Epithelial cell of proximal tubule (primary cell): Measurements from ENCODE around the gene TXNDC2. TPM values are rescaled to one million over a fixed set of nuclear protein-coding genes. Genes with fewer than 3 reads are reported as not detected.
A peak's percentile ranks its signal among the peaks of the same experiment; 100 is the strongest.

ENCODE experiments used
- DNase-seq: peaks from one replicate; pipeline ENCODE4 v3.0.0-alpha.2; 2011; ENCODE audit warnings: low read depth
- H3K4me3 ChIP-seq: 2 replicates; pipeline ENCODE4 v1.5.1; 2011; ENCODE audit warnings: low read depth, mild to moderate bottlenecking, low read length
- total RNA-seq: library from RNA; depleted of rRNA; stranded (reverse); fragments of >200 nt; gene quantifications from 2 replicates; pipeline ENCODE4 v1.2.3, GENCODE V29; 2015
- TF ChIP-seq, protein P1 (sequence below): conservative IDR thresholded peaks from 2 replicates; pipeline ENCODE4 v1.5.1; 2012; ENCODE audit warnings: low read depth, mild to moderate bottlenecking, low read length

Gene TXNDC2
- total RNA-seq, 1 donor from 2014 or later = not detected

DNA sequence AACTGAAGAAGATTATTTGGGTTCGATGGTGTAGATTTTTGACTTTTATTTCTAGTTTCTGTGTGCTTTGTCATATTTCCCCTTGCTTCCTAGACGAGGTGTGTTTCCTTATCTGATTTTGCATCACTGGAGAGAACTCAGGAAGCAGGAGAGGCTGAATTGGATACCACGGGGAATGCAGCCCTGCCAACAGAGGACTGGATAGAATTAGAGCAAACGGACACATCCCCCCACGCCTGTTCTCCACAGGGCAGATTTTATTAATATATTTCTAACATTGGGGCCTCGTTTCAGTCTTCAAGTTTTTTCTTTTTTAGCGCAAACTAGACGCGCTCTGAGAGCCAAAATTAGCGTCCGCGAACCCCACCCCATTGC, 27.4 kb downstream of the TXNDC2 start:
- no peak for DNase-seq
- TF ChIP-seq, protein P1, sequence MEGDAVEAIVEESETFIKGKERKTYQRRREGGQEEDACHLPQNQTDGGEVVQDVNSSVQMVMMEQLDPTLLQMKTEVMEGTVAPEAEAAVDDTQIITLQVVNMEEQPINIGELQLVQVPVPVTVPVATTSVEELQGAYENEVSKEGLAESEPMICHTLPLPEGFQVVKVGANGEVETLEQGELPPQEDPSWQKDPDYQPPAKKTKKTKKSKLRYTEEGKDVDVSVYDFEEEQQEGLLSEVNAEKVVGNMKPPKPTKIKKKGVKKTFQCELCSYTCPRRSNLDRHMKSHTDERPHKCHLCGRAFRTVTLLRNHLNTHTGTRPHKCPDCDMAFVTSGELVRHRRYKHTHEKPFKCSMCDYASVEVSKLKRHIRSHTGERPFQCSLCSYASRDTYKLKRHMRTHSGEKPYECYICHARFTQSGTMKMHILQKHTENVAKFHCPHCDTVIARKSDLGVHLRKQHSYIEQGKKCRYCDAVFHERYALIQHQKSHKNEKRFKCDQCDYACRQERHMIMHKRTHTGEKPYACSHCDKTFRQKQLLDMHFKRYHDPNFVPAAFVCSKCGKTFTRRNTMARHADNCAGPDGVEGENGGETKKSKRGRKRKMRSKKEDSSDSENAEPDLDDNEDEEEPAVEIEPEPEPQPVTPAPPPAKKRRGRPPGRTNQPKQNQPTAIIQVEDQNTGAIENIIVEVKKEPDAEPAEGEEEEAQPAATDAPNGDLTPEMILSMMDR = no peak
- H3K4me3 ChIP-seq = peak overlapping the region; percentile 81

DNA sequence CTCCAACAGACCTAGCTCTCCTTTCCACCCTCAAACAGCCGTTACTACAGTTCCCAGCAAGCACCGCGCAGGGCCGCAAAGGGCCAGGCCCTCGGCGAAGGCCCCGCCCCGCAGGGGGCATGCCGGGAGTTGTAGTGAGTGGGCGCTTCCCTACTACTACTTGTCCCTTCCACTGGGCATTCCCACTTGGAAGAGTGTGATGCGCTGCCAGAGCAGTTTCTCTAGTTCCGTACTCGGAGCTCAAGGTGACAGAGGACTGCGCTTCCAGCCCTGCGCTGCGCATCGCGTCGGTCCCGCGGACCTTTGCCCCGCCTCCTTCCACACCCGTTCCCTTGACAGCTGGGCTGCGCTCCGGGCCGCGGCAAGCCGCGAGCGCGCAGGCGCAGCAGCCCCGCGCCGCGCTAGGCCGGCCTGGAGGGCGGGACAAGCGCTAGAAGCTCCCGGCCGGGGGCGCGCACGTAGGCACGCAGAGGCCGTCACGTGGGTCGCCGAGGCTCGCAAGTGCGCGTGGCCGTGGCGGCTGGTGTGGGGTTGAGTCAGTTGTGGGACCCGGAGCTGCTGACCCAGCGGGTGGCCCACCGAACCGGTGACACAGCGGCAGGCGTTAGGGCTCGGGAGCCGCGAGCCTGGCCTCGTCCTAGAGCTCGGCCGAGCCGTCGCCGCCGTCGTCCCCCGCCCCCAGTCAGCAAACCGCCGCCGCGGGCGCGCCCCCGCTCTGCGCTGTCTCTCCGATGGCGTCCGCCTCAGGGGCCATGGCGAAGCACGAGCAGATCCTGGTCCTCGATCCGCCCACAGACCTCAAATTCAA, 28.0 kb downstream of the TXNDC2 start, which contains the start of gene VAPA:
Gene VAPA, plus strand, starts transcription at position 491 of the 808 bp plus-strand sequence. Its CDS starts 241 bp downstream, at position 732.
- TF ChIP-seq, protein P1 = no peak
- DNase-seq = peak; percentile 46
- H3K4me3 ChIP-seq = peak within 1 kb of the TSS; percentile 81

DNA sequence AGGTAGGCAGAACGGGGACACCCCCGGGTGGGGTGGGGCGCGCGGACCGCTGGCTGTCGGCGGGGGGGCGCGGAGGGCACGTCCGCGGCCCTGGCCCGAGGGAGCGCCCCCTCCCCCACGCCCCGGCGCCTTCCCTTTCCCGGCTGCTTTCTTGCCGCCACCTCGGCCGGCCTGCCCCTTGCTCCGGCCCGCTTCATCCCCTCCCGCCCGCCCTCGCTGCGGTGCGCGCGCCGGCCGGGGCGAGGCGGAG, 28.5 kb downstream of the TXNDC2 start:
- TF ChIP-seq, protein P1 = no peak
- no peak for DNase-seq
- peak overlapping the region; percentile 81 for H3K4me3 ChIP-seq

DNA sequence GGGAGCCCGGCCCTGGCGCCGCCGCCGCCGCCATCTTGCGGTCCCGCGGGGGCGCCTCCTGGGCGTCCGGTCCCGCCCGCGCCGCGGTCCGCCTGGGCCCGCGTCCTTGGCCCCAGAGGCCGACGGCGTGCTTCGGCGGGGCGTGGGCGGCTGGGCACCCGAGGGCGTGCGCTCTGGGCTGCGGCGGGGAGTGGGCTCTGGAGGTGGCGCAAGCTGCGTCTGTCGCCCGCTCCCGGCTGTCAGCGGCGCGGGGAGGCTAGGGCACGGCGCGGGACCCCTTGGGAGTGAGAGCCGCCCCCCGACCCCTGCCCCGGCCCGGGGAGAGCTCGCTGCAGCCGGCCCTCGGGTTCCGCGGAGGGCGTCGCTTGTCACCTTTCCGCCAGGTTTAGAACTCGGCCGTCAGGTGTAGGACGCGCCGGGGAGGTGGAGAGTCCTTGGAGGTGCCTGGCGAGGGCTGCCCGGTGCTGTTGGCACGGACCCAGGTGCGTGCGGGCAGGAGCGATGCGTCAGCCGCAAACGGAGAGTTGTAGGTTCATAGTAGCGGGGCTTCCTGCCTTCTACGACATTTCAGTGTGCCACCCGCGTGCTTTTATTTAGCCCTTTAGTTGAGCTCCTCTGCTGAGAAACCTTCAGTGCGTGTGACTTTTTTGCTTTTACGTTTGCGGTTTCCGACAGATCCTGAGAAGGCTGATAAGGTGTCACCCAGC, 29.0 kb downstream of the TXNDC2 start:
- TF ChIP-seq, protein P1 = no peak
- peak overlapping the region; percentile 81 for H3K4me3 ChIP-seq
- no peak for DNase-seq

DNA sequence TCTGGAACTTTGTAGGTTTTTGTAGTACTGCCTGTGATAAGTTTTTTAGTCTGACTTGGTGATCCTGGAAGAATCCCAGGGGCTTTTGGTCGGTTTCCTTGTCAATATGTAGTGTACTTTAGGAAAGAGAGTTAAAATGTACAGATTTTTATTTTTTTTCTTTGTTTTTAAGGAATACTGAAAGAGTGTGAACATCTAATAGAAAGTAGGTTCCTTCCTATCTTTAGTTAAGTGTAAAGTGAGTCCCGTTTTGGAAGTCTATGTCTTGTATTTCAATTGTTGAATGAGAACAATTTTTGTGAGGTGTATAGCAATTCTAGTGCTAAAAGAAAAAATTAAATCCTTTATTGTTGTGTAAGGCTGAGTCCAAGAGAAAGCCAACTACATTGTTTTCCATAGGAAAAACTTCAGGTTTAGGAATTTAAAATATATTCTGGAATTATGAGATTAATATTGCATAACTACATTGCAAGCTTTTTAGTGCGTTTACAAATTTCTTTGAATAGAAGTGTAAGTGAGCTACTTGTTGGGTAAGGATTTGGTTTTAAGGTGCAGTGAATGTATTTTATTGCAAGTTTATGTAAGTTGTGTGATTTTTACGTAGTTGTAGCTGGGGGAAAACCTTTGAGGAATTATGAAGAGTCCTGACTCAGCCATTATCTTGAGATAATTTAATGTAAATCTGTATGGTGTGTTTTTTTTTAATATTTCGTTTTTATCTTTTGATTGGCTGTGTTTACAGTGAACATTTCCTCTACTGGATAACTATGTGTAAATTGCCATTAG, 29.7 kb downstream of the TXNDC2 start:
- TF ChIP-seq, protein P1 = no peak
- no peak for DNase-seq
- peak overlapping the region; percentile 81 for H3K4me3 ChIP-seq

DNA sequence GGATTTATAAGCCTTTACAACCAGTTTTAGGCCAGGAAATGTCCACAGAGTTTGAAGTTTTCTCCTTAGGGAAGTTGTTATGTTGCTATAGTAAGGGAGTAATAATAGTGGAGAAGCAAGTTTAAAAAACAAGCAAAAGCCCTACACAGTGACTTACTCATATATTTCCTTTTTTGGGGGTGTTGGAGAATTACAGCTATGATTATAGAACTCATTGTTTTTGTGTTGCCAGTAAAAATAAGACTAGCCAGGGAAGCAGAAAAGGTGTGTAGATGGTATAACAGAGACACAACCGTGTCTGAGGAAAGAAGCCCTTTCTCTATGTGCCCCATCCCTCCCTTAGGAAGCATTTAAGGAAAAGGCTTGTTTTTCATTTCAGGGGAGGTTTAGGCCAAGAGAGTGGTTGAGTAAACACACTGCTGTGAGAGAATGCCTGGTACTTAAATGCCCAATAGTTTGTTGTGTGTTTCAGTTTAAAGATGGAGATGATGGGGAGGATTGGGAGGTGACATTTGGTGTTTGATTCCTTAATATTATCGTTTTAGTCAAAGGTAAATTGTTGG, 30.4 kb downstream of the TXNDC2 start:
- no peak for DNase-seq
- peak overlapping the region; percentile 81 for H3K4me3 ChIP-seq
- TF ChIP-seq, protein P1 = no peak
